Left cardiac atrium (tissue), 4 donors: ENCODE results near the gene NUMBL. TPM values are rescaled to one million over a fixed set of nuclear protein-coding genes. Genes with fewer than 3 reads are reported as not detected.
"Not testable (repeated sequence)": the region's sequence is repeated elsewhere in the genome, so short reads cannot be mapped to it uniquely, and the experiment has no call there.

Experiments used
- ATAC-seq, 2 donors: fragments of 200-7000 bp; cut with Tn5 transposase; one replicate each; pipeline ENCODE4 v1.9.1; 2020; ENCODE audit warnings: mild to moderate bottlenecking in 2 of 2, moderate library complexity in 2 of 2
- DNase-seq: peaks from one replicate; pipeline ENCODE4 v3.0.0-alpha.2; 2020
- intact Hi-C, 2 donors: fragments of 100-400 bp; cut with DNase I; formaldehyde crosslinking; loops; one replicate each; pipeline versions ENCODE4 v1.14.1 to v1.15.1; 2022 to 2023
- long read RNA-seq: library from polyadenylated mRNA; unstranded; transcript quantifications from one replicate; pipeline ENCODE4 v2.0.0, GENCODE V29; 2021
- total RNA-seq, 2 donors: library from RNA; stranded (reverse); fragmentation: NEBNext Ultra II Directional; extraction: Animal tissue kit (Norgen Biotek cat#: 25700); gene quantifications; one replicate each; pipeline ENCODE4 v1.2.1, GENCODE V29; 2021
- donor health status: DM: no; HTN: yes; CAD: no.
- donor health status: DM: no; HTN: yes; CAD: no; lungs with severe emphysema.
- donor health status: DM: yes; HTN: yes; CAD: no.
- donor health status: Dilated cardiomyopathy.

NUMBL gene
- 10 to 100 TPM; 17.6 to 24.6 TPM for total RNA-seq
- long read RNA-seq, partial matches to known transcripts, result 1 of 2 reads
- long read RNA-seq, other reads (novel, unspliced or antisense), result 1 of 2 reads

- ATAC-seq, result no peak
- intact Hi-C loops, result no loop called here
- no peak for DNase-seq
These were observed at the start of gene NUMBL for GRCh38 chr19:40690050-40690692. Gene NUMBL (minus strand): TSS chr19:40690651. CDS start chr19:40690483, 168 bp downstream.

- intact Hi-C loops, result no loop called here
- ATAC-seq, result no peak
- no peak for DNase-seq
These were observed 48.8 kb upstream of the NUMBL start for GRCh38 chr19:40739030-40739839.

- ATAC-seq, result no peak
- intact Hi-C loops, result no loop called here
- DNase-seq, result no peak
These were observed 46.7 kb upstream of the NUMBL start for GRCh38 chr19:40737102-40737644.

GRCh38 chr19:40736661-40737060, 46.2 kb upstream of the NUMBL start:
- DNase-seq (no peak), ATAC-seq (no peak)
- intact Hi-C loops, result no loop called here

GRCh38 chr19:40735013-40735771, 44.7 kb upstream of the NUMBL start:
- intact Hi-C loops, result no loop called here
- no peak for DNase-seq

GRCh38 chr19:40733149-40733548, 42.7 kb upstream of the NUMBL start:
- ATAC-seq (no peak), DNase-seq (no peak)
- intact Hi-C loops, result no loop called here

More at GRCh38 chr19:40735013-40735771, 44.7 kb upstream of the NUMBL start:
- no peak for ATAC-seq

- DNase-seq, intact Hi-C loops, ATAC-seq: not testable (repeated sequence)
These were observed 41.9 kb upstream of the NUMBL start for GRCh38 chr19:40732304-40732703.

- DNase-seq, intact Hi-C loops, ATAC-seq: not testable (repeated sequence)
These were observed 39.6 kb upstream of the NUMBL start for GRCh38 chr19:40730065-40730464.

GRCh38 chr19:40726279-40726678, 35.8 kb upstream of the NUMBL start:
- no peak for ATAC-seq
- DNase-seq, result no peak
- intact Hi-C loops, result no loop called here

- ATAC-seq, result no peak
- intact Hi-C loops, result no loop called here
- DNase-seq, result no peak
These were observed 34.4 kb upstream of the NUMBL start for GRCh38 chr19:40724855-40725254.

- no peak for DNase-seq
- ATAC-seq, result no peak
- intact Hi-C loops, result no loop called here
These were observed 33.9 kb upstream of the NUMBL start for GRCh38 chr19:40724315-40724714.

GRCh38 chr19:40723661-40724254, 33.3 kb upstream of the NUMBL start:
- no peak for DNase-seq
- intact Hi-C loops, result no loop called here
- ATAC-seq, result no peak

GRCh38 chr19:40721936-40722661, 31.6 kb upstream of the NUMBL start:
- intact Hi-C loops, result no loop called here
- ATAC-seq (no peak), DNase-seq (no peak)

- no peak for ATAC-seq
- DNase-seq, result no peak
- intact Hi-C loops, result no loop called here
These were observed 30.7 kb upstream of the NUMBL start for GRCh38 chr19:40721140-40721486.

GRCh38 chr19:40719414-40719894, 29.0 kb upstream of the NUMBL start:
- intact Hi-C loops, result loop anchor here (5.0 kb wide), 2 partner anchors 33 to 83 kb away; partner anchors contain the start of genes ACTMAP (in 1 of the 2) and SNRPA (in 1 of the 2)
- DNase-seq, result no peak
- no peak for ATAC-seq

- ATAC-seq (no peak), DNase-seq (peak; percentile 57)
- intact Hi-C loops, result loop anchor here (5.0 kb wide), 2 partner anchors 33 to 83 kb away; partner anchors contain the start of genes ACTMAP (in 1 of the 2) and SNRPA (in 1 of the 2)
These were observed 28.4 kb upstream of the NUMBL start for GRCh38 chr19:40718774-40719391.
